ENCODE measurements around the gene SNTG2.

- TF ChIP-seq, protein P1, sequence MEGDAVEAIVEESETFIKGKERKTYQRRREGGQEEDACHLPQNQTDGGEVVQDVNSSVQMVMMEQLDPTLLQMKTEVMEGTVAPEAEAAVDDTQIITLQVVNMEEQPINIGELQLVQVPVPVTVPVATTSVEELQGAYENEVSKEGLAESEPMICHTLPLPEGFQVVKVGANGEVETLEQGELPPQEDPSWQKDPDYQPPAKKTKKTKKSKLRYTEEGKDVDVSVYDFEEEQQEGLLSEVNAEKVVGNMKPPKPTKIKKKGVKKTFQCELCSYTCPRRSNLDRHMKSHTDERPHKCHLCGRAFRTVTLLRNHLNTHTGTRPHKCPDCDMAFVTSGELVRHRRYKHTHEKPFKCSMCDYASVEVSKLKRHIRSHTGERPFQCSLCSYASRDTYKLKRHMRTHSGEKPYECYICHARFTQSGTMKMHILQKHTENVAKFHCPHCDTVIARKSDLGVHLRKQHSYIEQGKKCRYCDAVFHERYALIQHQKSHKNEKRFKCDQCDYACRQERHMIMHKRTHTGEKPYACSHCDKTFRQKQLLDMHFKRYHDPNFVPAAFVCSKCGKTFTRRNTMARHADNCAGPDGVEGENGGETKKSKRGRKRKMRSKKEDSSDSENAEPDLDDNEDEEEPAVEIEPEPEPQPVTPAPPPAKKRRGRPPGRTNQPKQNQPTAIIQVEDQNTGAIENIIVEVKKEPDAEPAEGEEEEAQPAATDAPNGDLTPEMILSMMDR (IDR thresholded peaks at IDR 0.05): no peak
- TF ChIP-seq POLR2A (IDR thresholded peaks at IDR 0.05): no peak
Measured at GRCh38 chr2:955829-956731, 5.4 kb downstream of the SNTG2 start.
